Peyer's patch (tissue), 4 donors: ENCODE measurements around the gene EIF4E2.

Source experiments
- CTCF ChIP-seq, 6 experiments: fragments of 450-650 bp in 4 of 6; fragments of 200-600 bp in 2 of 6; sonication (generic) in 1 of 6; IDR thresholded peaks; one replicate each; pipeline ENCODE4 v1.5.1; 2017 to 2019; ENCODE audit warnings: antibody characterized with exemption in 6 of 6, mild to moderate bottlenecking in 3 of 6, moderate library complexity in 1 of 6
- POLR2A ChIP-seq, 2 donors: fragments of 450-650 bp; IDR thresholded peaks; one replicate each; pipeline ENCODE4 v1.5.1; 2017; ENCODE audit warnings: antibody characterized with exemption in 2 of 2, mild to moderate bottlenecking in 2 of 2, moderate library complexity in 2 of 2

GRCh38 chr2:232541195-232541960 is 9.1 kb upstream of the EIF4E2 start:
- TF ChIP-seq POLR2A (IDR thresholded peaks at IDR 0.05) = no peak
- no peak for TF ChIP-seq CTCF (IDR thresholded peaks at IDR 0.05)
